HepG2 (cell line): ENCODE measurements around the gene RHOBTB3. TPM values are rescaled to one million over a fixed set of nuclear protein-coding genes. Genes with fewer than 3 reads are reported as not detected.

Source experiments
- AGO1 ChIP-seq: fragments of 200-400 bp; formaldehyde crosslinking; IDR thresholded peaks from 2 replicates; pipeline ENCODE4 v1.6.1; 2017; ENCODE audit warnings: mild to moderate bottlenecking, low read depth, low read length, moderate library complexity; ENCODE audit not compliant: poor library complexity, severe bottlenecking
- CREBL2 ChIP-seq: sonication (generic); formaldehyde crosslinking; IDR thresholded peaks from 2 replicates; pipeline ENCODE4 v1.8.1; 2023; ENCODE audit warnings: missing genetic modification reagents, mild to moderate bottlenecking, borderline replicate concordance
- EP300 ChIP-seq, 3 experiments: sonication (generic) in 1 of 3; formaldehyde crosslinking in 1 of 3; IDR thresholded peaks; 2 replicates each; pipeline versions ENCODE4 v1.5.1 to v1.6.1; 2011 to 2020; ENCODE audit warnings: low read depth in 2 of 3, low read length in 2 of 3, borderline replicate concordance in 1 of 3, improper control_type of control experiment in 1 of 3, mild to moderate bottlenecking in 1 of 3, missing genetic modification reagents in 1 of 3, moderate library complexity in 1 of 3
- FOXK1 ChIP-seq: sonication (generic); formaldehyde crosslinking; IDR thresholded peaks from 2 replicates; pipeline ENCODE4 v1.4.0; 2020; ENCODE audit warnings: low read depth, missing genetic modification reagents, borderline replicate concordance
- MED1 ChIP-seq: sonication (generic); formaldehyde crosslinking; IDR thresholded peaks from 2 replicates; pipeline ENCODE4 v1.4.0; 2020; ENCODE audit warnings: missing genetic modification reagents
- MIER2 ChIP-seq: IDR thresholded peaks from 2 replicates; pipeline ENCODE4 v1.6.1; 2016; ENCODE audit warnings: missing biosample characterization, missing genetic modification reagents
- MLLT10 ChIP-seq: sonication (generic); formaldehyde crosslinking; IDR thresholded peaks from 2 replicates; pipeline ENCODE4 v1.4.0; 2020; ENCODE audit warnings: missing genetic modification reagents
- MTF2 ChIP-seq: sonication (generic); formaldehyde crosslinking; IDR thresholded peaks from 2 replicates; pipeline ENCODE4 v1.5.0; 2020; ENCODE audit warnings: missing genetic modification reagents, borderline replicate concordance
- NCOA2 ChIP-seq: sonication (generic); formaldehyde crosslinking; IDR thresholded peaks from 2 replicates; pipeline ENCODE4 v1.8.0; 2022; ENCODE audit warnings: inconsistent platforms
- NR0B2 ChIP-seq: sonication (generic); formaldehyde crosslinking; IDR thresholded peaks from 2 replicates; pipeline ENCODE4 v1.4.0; 2020; ENCODE audit warnings: mild to moderate bottlenecking, missing genetic modification reagents
- SAP130 ChIP-seq: IDR thresholded peaks from 2 replicates; pipeline ENCODE4 v1.6.1; 2016; ENCODE audit warnings: low read depth
- SRF ChIP-seq: IDR thresholded peaks from 2 replicates; pipeline ENCODE4 v1.6.1; 2011; ENCODE audit warnings: mild to moderate bottlenecking, low read depth, low read length, moderate library complexity
- TSC22D2 ChIP-seq: sonication (generic); formaldehyde crosslinking; IDR thresholded peaks from 2 replicates; pipeline ENCODE4 v1.5.1; 2020; ENCODE audit warnings: missing genetic modification reagents, mild to moderate bottlenecking, borderline replicate concordance
- YEATS4 ChIP-seq: sonication (generic); formaldehyde crosslinking; IDR thresholded peaks from 2 replicates; pipeline ENCODE4 v1.4.0; 2020; ENCODE audit warnings: missing genetic modification reagents, borderline replicate concordance
- ZBTB20 ChIP-seq: sonication (generic); formaldehyde crosslinking; IDR thresholded peaks from 2 replicates; pipeline ENCODE4 v1.8.1; 2023; ENCODE audit warnings: missing genetic modification reagents, low read depth, mild to moderate bottlenecking, borderline replicate concordance
- ZHX2 ChIP-seq, 2 experiments: sonication (generic) in 1 of 2; formaldehyde crosslinking in 1 of 2; IDR thresholded peaks; 2 replicates each; pipeline versions ENCODE4 v1.6.1 to v1.9.0; 2014 to 2022; ENCODE audit warnings: antibody characterized with exemption in 1 of 2, borderline replicate concordance in 1 of 2, inconsistent platforms in 1 of 2, low read depth in 1 of 2, missing genetic modification reagents in 1 of 2
- ZKSCAN5 ChIP-seq: sonication (generic); formaldehyde crosslinking; IDR thresholded peaks from 2 replicates; pipeline ENCODE4 v1.5.1; 2020; ENCODE audit warnings: mild to moderate bottlenecking, missing genetic modification reagents
- ZNF337 ChIP-seq: sonication (generic); formaldehyde crosslinking; IDR thresholded peaks from 2 replicates; pipeline ENCODE4 v1.5.1; 2020; ENCODE audit warnings: missing genetic modification reagents, low read depth, mild to moderate bottlenecking, borderline replicate concordance
- ZNF563 ChIP-seq: sonication (generic); formaldehyde crosslinking; IDR thresholded peaks from 2 replicates; pipeline ENCODE4 v1.8.0; 2022; ENCODE audit warnings: mild to moderate bottlenecking, moderate library complexity, missing genetic modification reagents
- ZNF616 ChIP-seq: sonication (generic); formaldehyde crosslinking; IDR thresholded peaks from 2 replicates; pipeline ENCODE4 v1.5.0; 2020; ENCODE audit warnings: low read depth, mild to moderate bottlenecking, missing genetic modification reagents
- ZNF660 ChIP-seq: sonication (generic); formaldehyde crosslinking; IDR thresholded peaks from 2 replicates; pipeline ENCODE4 v1.5.1; 2020; ENCODE audit warnings: mild to moderate bottlenecking, low read depth, missing genetic modification reagents, borderline replicate concordance
- ZNF75D ChIP-seq: sonication (generic); formaldehyde crosslinking; IDR thresholded peaks from 2 replicates; pipeline ENCODE4 v1.8.1; 2023; ENCODE audit warnings: missing genetic modification reagents, mild to moderate bottlenecking, borderline replicate concordance
- polyA plus RNA-seq, 8 experiments: library from polyadenylated mRNA; depleted of rRNA in 3 of 8; stranded (reverse) in 7 of 8; unstranded in 1 of 8; fragments of >200 nt; fragmentation: Illumina TruSeq in 4 of 8; extraction: Trizol in 4 of 8; gene quantifications; 2 replicates each; pipeline versions ENCODE4 v1.2.1 to v1.2.3, GENCODE V29; 2011 to 2016; ENCODE audit warnings: low read depth in 4 of 8, missing spikeins in 1 of 8, mixed read lengths in 1 of 8; ENCODE audit not compliant: insufficient read depth in 1 of 8
- total RNA-seq, 5 experiments: library from RNA; depleted of rRNA; stranded (reverse); fragments of >200 nt; fragmentation: Illumina TruSeq; extraction: Trizol; gene quantifications; 2 replicates each; pipeline ENCODE4 v1.2.3, GENCODE V29; 2016; ENCODE audit warnings: low read depth in 1 of 5

RHOBTB3 gene
- total and polyA plus RNA-seq, 2 of the 13 experiments (the other 11 are each of a cell fraction or from before 2014, with no cell fraction given): 31.6 to 35.4 TPM

GRCh38 chr5:95823738-95824609 lies 92.8 kb downstream of the RHOBTB3 start (continued):
- no peak for TF ChIP-seq MIER2 (CRISPR knock-in tag)
- TF ChIP-seq ZNF337 (CRISPR knock-in tag): no peak
- peak; percentile 27; the same call in 1 of the 2 replicates for TF ChIP-seq ZBTB20 (CRISPR knock-in tag)
- no peak for TF ChIP-seq CREBL2 (CRISPR knock-in tag)
- peak; percentile 79 for TF ChIP-seq SAP130 (CRISPR knock-in tag)
- TF ChIP-seq YEATS4 (CRISPR knock-in tag): peak; percentile 79
- TF ChIP-seq ZNF75D (CRISPR knock-in tag): no peak
- no peak for TF ChIP-seq MTF2
- TF ChIP-seq ZKSCAN5: no peak
- no peak for TF ChIP-seq NR0B2 (CRISPR knock-in tag)
- TF ChIP-seq SRF: no peak
- no peak for TF ChIP-seq MLLT10 (CRISPR knock-in tag)
- TF ChIP-seq NCOA2 (CRISPR knock-in tag): peak; percentile 38; the same call in 1 of the 2 replicates
- 0 out of 2 replicates have a peak, but pooled peaks have one; percentile 58 for TF ChIP-seq TSC22D2 (CRISPR knock-in tag)
- TF ChIP-seq FOXK1 (CRISPR knock-in tag): no peak
- TF ChIP-seq AGO1: no peak
- no peak for TF ChIP-seq ZNF616
- peak; percentile 88 for TF ChIP-seq MED1 (CRISPR knock-in tag)
- peak in 1 of 2 experiments; percentile 70; a peak in 2 of 4 replicates for TF ChIP-seq EP300 (IDR thresholded peaks at IDR 0.05; ENCODE audit: low read depth in 2 of 2, low read length in 2 of 2)
- peak; percentile 31; the same call in 1 of the 2 replicates for TF ChIP-seq EP300 (CRISPR knock-in tag; IDR thresholded peaks at IDR 0.05; ENCODE audit: borderline replicate concordance)
- TF ChIP-seq ZNF660 (CRISPR knock-in tag): no peak
- no peak for TF ChIP-seq ZHX2 (IDR thresholded peaks at IDR 0.05; ENCODE audit: low read depth)
- no peak for TF ChIP-seq ZHX2 (CRISPR knock-in tag; IDR thresholded peaks at IDR 0.05; ENCODE audit: borderline replicate concordance)
- peak; percentile 64; the same call in 1 of the 2 replicates for TF ChIP-seq ZNF563
